WI38 (cell line): ENCODE data around the gene CCDC86.
"Not testable (repeated sequence)": the region's sequence is repeated elsewhere in the genome, so short reads cannot be mapped to it uniquely, and the experiment has no call there.

Experiments
- H3K4me3 ChIP-seq: 2 replicates; pipeline ENCODE4 v1.5.1; 2011; ENCODE audit warnings: low read depth, mild to moderate bottlenecking, control low read depth, low read length
- TF ChIP-seq, protein P1 (sequence below): IDR thresholded peaks from 2 replicates; pipeline ENCODE4 v1.5.1; 2012; ENCODE audit warnings: low read depth, mild to moderate bottlenecking, control low read depth, low read length

The CCDC86 gene

GRCh38 chr11:60816590-60817157 is 25.2 kb upstream of the CCDC86 start:
- TF ChIP-seq, protein P1, sequence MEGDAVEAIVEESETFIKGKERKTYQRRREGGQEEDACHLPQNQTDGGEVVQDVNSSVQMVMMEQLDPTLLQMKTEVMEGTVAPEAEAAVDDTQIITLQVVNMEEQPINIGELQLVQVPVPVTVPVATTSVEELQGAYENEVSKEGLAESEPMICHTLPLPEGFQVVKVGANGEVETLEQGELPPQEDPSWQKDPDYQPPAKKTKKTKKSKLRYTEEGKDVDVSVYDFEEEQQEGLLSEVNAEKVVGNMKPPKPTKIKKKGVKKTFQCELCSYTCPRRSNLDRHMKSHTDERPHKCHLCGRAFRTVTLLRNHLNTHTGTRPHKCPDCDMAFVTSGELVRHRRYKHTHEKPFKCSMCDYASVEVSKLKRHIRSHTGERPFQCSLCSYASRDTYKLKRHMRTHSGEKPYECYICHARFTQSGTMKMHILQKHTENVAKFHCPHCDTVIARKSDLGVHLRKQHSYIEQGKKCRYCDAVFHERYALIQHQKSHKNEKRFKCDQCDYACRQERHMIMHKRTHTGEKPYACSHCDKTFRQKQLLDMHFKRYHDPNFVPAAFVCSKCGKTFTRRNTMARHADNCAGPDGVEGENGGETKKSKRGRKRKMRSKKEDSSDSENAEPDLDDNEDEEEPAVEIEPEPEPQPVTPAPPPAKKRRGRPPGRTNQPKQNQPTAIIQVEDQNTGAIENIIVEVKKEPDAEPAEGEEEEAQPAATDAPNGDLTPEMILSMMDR: no peak
- no peak overlapping the region for H3K4me3 ChIP-seq

DNA sequence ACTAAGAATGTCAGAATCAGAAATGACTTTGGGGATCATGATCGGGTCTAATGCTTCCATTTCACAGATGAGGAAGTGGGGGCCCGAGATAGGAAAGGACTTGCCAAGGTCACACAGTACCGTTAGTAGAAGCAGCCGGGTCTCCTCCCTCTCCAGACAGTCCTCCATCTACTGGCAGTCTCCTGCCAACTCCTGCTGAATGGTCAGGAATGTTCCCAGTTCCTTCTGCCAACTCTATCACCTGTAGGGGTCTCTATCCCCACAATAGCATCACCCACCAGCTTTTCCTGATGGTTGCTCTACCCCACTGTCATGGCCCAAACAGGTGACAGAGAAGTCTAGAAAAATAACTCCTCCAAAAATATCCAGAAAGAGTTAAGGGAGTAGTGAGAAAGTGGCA is 23.9 kb upstream of the CCDC86 start:
- TF ChIP-seq, protein P1: no peak
- no peak overlapping the region for H3K4me3 ChIP-seq

- TF ChIP-seq, protein P1: no peak
- no peak overlapping the region for H3K4me3 ChIP-seq
These were observed 19.9 kb upstream of the CCDC86 start for GRCh38 chr11:60821827-60822599.

DNA sequence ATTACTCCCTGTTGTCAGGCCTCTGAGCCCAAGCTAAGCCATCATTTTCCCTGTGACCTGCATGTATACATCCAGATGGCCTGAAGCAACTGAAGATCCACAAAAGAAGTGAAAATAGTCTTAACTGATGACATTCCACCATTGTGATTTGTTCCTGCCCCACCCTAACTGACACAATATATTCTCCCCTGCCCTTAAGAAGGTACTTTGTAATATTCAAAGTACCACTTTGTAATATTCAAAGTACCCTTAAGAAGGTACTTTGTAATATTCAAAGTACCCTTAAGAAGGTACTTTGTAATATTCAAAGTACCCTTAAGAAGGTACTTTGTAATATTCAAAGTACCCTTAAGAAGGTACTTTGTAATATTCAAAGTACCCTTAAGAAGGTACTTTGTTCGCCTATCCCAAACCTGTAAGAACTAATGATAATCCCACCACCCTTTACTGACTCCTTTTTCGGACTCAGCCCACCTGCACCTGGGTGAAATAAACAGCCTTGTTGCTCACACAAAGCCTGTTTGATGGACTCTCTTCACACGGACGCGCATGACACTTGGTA is 18.1 kb upstream of the CCDC86 start:
- not testable (repeated sequence) for H3K4me3 ChIP-seq

DNA sequence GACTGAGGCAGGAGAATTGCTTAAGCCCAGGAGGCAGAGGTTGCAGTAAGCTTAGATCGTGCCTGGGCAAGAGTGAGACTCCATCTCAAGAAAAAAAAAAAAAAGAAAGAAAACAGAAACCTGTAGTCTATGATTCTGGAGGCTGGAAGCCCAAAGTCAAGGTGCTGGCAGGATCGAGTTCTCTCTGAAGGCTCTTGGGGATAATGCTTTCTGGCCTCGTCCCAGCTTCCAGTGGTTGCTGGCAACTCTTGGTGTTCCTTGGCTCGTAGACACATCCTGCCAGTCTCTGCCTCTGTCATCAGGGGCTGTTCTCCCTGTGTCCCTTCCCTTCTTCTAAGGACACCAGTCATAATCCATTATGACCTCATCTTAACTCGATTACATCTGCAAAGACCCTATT is 16.8 kb upstream of the CCDC86 start:
- TF ChIP-seq, protein P1: no peak
- no peak overlapping the region for H3K4me3 ChIP-seq

GRCh38 chr11:60825790-60826189 is 16.1 kb upstream of the CCDC86 start:
- no peak overlapping the region for H3K4me3 ChIP-seq
- TF ChIP-seq, protein P1: no peak

DNA sequence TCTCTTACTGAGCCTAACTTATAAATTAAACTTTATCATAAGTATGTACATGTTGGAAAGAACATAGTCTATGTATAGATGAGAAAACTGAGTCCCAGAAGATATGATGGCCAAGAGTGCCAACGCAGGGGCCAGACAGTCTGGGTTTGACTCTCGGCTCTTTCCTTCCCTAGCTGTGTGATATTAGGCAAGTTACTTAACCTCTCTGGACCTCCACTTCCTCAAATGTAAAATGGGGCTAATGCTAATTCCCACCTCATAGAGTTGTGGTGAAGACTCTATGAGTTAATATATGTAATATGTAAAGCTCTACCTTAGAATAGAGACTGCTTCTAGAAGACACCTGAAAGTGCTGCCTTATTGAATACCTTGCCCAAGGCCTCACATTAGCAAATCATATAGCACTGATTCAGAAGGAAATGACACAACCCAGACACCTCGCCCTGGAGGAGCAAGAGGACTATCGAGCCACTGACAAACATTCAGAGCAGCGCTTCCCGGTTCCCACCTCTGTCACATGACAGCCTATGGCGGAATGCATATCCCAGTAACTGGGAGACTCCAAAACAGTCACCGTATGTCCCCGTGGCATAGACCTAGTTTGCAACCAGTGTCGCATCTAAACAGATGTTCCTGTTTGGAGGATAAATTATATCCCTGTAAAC is 11.3 kb upstream of the CCDC86 start:
- no peak overlapping the region for H3K4me3 ChIP-seq
- TF ChIP-seq, protein P1: no peak
